HG02840 (cell line): ENCODE measurements around the gene GSC2.
"Not testable (repeated sequence)": the region's sequence is repeated elsewhere in the genome, so short reads cannot be mapped to it uniquely, and the experiment has no call there.

Source experiments
- ATAC-seq: cut with Tn5 transposase; IDR thresholded peaks from one replicate; pipeline ENCODE4 v1.9.1; 2021; ENCODE audit warnings: mild to moderate bottlenecking, moderate library complexity, moderate number of reproducible peaks; ENCODE audit not compliant: unreplicated experiment, low FRiP score

Gene GSC2

GRCh38 chr22:19166421-19166820 is 16.3 kb upstream of the GSC2 start:
- ATAC-seq: no peak

GRCh38 chr22:19164425-19164824 is 14.3 kb upstream of the GSC2 start:
- no peak for ATAC-seq

GRCh38 chr22:19158649-19159048 is 8.6 kb upstream of the GSC2 start:
- not testable (repeated sequence) for ATAC-seq

- not testable (repeated sequence) for ATAC-seq
Observed at GRCh38 chr22:19156109-19156508, 6.0 kb upstream of the GSC2 start.

- no peak for ATAC-seq
Observed at GRCh38 chr22:19152942-19153883, 3.1 kb upstream of the GSC2 start.

GRCh38 chr22:19151329-19152191 is 1.5 kb upstream of the GSC2 start:
- no peak for ATAC-seq

GRCh38 chr22:19150482-19151328 is 613 bp upstream of the GSC2 start:
- no peak for ATAC-seq

GRCh38 chr22:19149047-19149883 is 827 bp downstream of the GSC2 start:
- ATAC-seq: no peak

GRCh38 chr22:19148417-19149046 is 1.6 kb downstream of the GSC2 start:
- no peak for ATAC-seq

GRCh38 chr22:19147195-19147780 is 2.8 kb downstream of the GSC2 start:
- no peak for ATAC-seq

- no peak for ATAC-seq
Observed at GRCh38 chr22:19146215-19146968, 3.7 kb downstream of the GSC2 start.

GRCh38 chr22:19143967-19144400 is 6.1 kb downstream of the GSC2 start:
- ATAC-seq: no peak

GRCh38 chr22:19143212-19143611 is 6.9 kb downstream of the GSC2 start:
- no peak for ATAC-seq

GRCh38 chr22:19142394-19142793 is 7.7 kb downstream of the GSC2 start:
- ATAC-seq: no peak

GRCh38 chr22:19139974-19140373 is 10.1 kb downstream of the GSC2 start:
- no peak for ATAC-seq

GRCh38 chr22:19139001-19139356 is 11.1 kb downstream of the GSC2 start:
- ATAC-seq: no peak

- no peak for ATAC-seq
Observed at GRCh38 chr22:19138217-19139000, 11.7 kb downstream of the GSC2 start.
